ENCODE data around the gene OST4.

OST4 gene

DNA sequence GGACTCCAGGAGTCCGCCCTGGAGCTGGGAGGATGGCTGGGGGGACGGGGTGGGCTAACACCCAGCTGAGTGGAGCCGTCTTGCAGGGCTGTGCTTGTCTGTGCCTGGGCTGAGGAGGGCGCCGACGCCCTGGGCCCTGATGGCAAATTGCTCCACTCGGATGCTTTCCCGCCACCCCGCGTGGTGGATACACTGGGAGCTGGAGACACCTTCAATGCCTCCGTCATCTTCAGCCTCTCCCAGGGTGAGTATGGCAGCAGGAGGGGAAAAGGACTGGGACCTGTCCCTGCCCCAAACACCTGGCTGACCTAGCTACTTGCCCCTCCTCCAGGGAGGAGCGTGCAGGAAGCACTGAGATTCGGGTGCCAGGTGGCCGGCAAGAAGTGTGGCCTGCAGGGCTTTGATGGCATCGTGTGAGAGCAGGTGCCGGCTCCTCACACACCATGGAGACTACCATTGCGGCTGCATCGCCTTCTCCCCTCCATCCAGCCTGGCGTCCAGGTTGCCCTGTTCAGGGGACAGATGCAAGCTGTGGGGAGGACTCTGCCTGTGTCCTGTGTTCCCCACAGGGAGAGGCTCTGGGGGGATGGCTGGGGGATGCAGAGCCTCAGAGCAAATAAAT is 28.0 kb upstream of the OST4 start:
- in situ Hi-C loops (cut with MboI; ENCODE audit: low sequenced_read_pairs), result no loop called here
- Histone ChIP-seq H3K36me3 (replicated peaks) (peaks cover 4% of the 10 kb centered on the region; the same call in 1 of the 2 replicates), H3K4me1 (0 out of 2 replicates have a peak, but pooled peaks cover 2% of the 10 kb centered on the region), H3K9me3 (no peaks in the 10 kb centered on the region), H3K27me3 (ENCODE audit: low read depth) (no peaks in the 10 kb centered on the region), H3K4me3 (no peak overlapping the region)
- no peak for DNase-seq (ENCODE audit: low spot score in 2 of 2)

DNA sequence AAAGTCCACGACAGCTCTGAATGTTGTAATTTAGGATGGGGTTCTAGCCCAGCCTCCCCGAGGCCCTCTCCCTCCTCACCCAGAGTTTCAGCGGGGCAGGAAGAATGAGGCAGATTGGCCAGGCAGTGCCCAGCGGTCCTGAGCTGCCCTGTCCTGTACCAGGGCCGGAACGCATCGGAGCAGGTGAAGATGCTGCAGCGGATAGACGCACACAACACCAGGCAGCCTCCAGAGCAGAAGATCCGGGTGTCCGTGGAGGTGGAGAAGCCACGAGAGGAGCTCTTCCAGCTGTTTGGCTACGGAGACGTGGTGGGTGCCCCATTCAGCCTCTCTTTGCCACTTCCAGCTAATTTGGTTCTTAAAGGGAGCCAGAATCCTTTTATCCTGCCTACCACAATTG is 25.9 kb upstream of the OST4 start:
- H3K4me3 ChIP-seq, result no peak overlapping the region
- no peaks in the 10 kb centered on the region for H3K27me3 ChIP-seq (ENCODE audit: low read depth)
- H3K9me3 ChIP-seq, result no peaks in the 10 kb centered on the region
- in situ Hi-C loops (cut with MboI; ENCODE audit: low sequenced_read_pairs), result no loop called here
- DNase-seq (ENCODE audit: low spot score in 2 of 2), result no peak
- H3K4me1 ChIP-seq, result 0 out of 2 replicates have a peak, but pooled peaks cover 2% of the 10 kb centered on the region
- H3K36me3 ChIP-seq (replicated peaks), result peaks cover 4% of the 10 kb centered on the region; the same call in 1 of the 2 replicates

DNA sequence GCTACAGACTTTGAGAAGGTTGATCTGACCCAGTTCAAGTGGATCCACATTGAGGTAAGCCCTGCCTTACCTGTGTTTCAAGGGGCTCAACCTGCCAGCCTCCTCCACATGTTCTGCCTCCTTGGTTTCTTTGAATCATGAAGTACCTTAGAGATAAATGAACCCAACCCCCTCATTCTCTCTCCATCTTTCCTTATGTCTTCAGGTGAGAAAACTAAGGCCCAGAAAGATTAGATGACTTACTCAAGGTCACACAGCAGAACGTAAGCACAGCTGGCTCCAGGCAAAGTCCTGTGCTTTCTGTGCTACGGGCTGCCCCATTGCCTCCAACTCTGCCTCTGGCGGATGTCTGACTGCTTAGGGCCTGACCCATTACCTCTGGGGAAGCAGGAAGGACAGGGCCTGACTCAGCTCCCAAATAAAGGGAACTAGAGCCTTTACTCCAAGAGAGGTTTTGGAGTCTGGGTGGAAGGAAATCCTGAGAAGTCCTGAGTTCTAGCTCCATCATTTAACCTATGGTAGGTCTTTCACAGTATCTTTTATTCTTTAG is 25.4 kb upstream of the OST4 start:
- in situ Hi-C loops (cut with MboI; ENCODE audit: low sequenced_read_pairs), result no loop called here
- 0 out of 2 replicates have a peak, but pooled peaks cover 2% of the 10 kb centered on the region for H3K4me1 ChIP-seq
- H3K9me3 ChIP-seq, result no peaks in the 10 kb centered on the region
- H3K4me3 ChIP-seq, result no peak overlapping the region
- H3K36me3 ChIP-seq (replicated peaks), result peaks cover 4% of the 10 kb centered on the region; the same call in 1 of the 2 replicates
- H3K27me3 ChIP-seq (ENCODE audit: low read depth), result no peaks in the 10 kb centered on the region
- DNase-seq (ENCODE audit: low spot score in 2 of 2), result no peak

DNA sequence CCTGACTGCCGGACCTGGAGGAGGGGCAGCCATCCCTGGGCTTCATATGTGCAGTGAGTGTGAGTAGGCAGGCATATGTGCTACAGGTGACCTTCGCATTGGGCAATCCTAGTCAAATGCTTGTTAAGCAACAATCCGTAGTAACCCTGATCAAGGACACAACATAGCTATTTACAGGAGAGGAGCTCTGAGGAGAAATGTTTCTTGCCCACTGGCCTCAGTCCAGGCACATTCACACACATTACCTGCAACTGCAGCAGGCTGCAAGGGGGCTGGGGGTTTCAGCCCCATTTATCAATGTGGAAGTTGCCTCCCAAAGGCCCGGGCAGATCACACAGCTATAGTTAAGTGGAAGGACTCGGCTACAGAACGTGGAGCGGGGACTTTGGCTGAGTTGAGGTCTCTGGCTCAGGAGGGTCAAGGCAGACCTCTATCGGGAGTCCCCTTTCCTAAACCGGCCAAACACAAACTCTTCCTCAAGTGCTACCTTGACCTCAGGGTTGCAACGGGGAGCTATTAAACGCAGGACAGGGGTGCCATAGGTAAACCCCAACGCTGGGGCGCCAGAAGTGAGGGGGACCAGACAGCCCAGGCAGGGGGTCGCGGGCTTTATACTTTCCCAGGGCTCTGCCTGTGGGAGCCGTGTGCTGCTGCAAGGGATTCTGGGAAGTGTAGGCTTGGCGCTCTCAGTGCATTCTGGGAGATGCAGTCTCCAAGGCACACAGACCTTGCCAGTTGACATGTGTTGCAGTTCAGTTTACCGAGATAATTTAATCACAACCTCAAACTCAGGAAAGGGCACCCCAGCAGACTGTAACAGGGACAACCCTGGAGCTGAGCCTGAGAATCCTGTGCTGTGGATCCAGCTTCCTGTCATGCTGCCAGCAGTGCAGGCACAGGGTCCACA is 24.5 kb upstream of the OST4 start:
- DNase-seq (ENCODE audit: low spot score in 2 of 2), result peak; percentile 42 to 71
- in situ Hi-C loops (cut with MboI; ENCODE audit: low sequenced_read_pairs), result no loop called here
- no peaks in the 10 kb centered on the region for H3K9me3 ChIP-seq
- H3K27me3 ChIP-seq (ENCODE audit: low read depth), result no peaks in the 10 kb centered on the region
- H3K4me3 ChIP-seq, result peak overlapping the region; percentile 12
- peaks cover 4% of the 10 kb centered on the region; the same call in 1 of the 2 replicates for H3K36me3 ChIP-seq (replicated peaks)
- 0 out of 2 replicates have a peak, but pooled peaks cover 2% of the 10 kb centered on the region for H3K4me1 ChIP-seq

DNA sequence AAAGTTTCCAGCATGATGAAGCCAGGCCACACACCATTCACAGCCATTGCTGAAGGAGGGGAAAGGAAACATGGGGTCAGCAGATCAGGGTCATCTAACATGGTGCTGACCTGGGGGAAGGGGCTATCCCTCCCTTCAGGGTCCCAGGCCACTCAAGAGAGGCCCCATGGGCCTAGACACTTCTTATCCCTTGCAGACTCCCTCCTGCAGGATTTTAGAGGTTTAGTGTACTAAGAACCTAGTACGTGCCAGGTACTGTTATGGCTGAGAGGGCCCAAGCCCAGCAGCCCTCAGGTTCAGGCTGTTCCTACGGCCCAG is 23.9 kb upstream of the OST4 start:
- Histone ChIP-seq H3K9me3 (no peaks in the 10 kb centered on the region), H3K27me3 (ENCODE audit: low read depth) (no peaks in the 10 kb centered on the region), H3K4me1 (0 out of 2 replicates have a peak, but pooled peaks cover 2% of the 10 kb centered on the region), H3K36me3 (replicated peaks) (peaks cover 3% of the 10 kb centered on the region; the same call in 1 of the 2 replicates), H3K4me3 (no peak overlapping the region)
- in situ Hi-C loops (cut with MboI; ENCODE audit: low sequenced_read_pairs), result no loop called here
- no peak for DNase-seq (ENCODE audit: low spot score in 2 of 2)

DNA sequence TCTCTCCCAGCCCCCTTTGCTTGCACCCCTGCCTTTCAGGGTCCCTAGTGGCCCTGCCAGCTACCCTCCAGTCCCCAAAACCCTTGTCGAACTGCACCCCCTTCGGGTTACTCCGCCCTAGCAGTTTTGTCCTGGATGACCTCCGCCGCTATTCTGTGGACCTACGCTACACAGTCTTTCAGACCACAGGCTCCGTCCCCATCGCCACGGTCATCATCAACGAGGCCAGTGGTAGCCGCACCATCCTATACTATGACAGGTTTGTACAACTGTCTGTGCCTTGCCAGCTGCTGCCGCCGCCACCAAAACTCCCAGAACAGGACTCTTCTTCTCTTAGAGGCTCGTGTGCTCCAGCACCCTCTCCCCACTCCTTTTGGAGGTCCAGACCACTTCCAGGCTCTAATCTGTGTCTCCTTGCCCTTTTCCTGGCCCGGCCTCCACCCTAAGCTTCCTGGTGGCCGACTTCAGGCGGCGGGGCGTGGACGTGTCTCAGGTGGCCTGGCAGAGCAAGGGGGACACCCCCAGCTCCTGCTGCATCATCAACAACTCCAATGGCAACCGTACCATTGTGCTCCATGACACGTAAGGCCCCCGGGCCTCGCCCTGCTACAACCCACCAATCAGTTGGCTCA is 23.0 kb upstream of the OST4 start:
- no peak for DNase-seq (ENCODE audit: low spot score in 2 of 2)
- Histone ChIP-seq H3K27me3 (ENCODE audit: low read depth) (no peaks in the 10 kb centered on the region), H3K4me1 (0 out of 2 replicates have a peak, but pooled peaks cover 2% of the 10 kb centered on the region), H3K4me3 (no peak overlapping the region), H3K36me3 (replicated peaks) (no peaks in the 10 kb centered on the region), H3K9me3 (no peaks in the 10 kb centered on the region)
- in situ Hi-C loops (cut with MboI; ENCODE audit: low sequenced_read_pairs), result no loop called here

DNA sequence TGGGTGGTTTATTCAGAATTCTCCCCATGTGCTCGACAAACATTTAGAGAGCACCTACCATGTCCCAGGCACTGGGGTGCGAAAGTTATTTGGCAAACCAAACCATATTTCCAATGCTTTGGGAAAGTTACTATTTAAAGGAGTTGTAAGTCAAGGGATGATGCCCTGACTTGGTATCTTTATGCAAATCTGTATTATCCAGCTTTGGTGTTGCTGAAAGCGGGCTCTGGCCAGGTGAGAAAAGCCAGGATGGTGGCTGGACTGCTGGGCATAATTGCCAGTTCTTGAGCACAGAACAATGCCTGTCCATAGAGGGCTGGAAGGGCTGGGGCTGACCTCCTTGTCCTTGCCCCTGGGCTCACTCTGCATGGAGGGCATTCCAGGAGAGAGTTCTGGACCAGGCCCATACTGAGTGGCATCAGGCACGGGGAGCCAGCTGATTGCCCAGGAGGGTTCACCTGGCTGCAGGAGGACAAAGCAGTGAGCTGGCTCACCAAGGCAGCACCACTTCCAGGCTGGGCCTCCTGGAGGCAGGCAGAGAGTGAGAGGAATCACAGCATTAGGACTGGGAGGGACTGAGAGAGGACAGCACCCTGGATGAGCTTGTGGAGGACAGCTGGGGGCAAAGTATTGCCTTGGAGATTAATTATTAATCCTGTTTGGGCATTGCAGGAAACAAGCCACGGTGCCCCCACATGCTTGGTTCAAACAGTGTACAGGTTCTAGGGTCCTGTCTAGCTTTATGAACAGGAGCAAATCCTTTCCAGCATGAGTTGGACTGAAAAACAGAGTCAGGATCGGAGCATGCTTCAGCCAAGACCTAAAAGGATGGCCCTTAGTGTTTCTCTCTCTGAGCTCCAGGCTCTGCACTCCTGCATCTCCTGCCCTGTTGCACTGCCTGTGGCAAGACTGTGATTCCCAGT is 22.2 kb upstream of the OST4 start:
- Histone ChIP-seq H3K36me3 (replicated peaks) (no peaks in the 10 kb centered on the region), H3K4me3 (no peak overlapping the region), H3K27me3 (ENCODE audit: low read depth) (no peaks in the 10 kb centered on the region), H3K4me1 (0 out of 2 replicates have a peak, but pooled peaks cover 2% of the 10 kb centered on the region), H3K9me3 (no peaks in the 10 kb centered on the region)
- in situ Hi-C loops (cut with MboI; ENCODE audit: low sequenced_read_pairs), result no loop called here
- DNase-seq (ENCODE audit: low spot score in 2 of 2), result no peak

DNA sequence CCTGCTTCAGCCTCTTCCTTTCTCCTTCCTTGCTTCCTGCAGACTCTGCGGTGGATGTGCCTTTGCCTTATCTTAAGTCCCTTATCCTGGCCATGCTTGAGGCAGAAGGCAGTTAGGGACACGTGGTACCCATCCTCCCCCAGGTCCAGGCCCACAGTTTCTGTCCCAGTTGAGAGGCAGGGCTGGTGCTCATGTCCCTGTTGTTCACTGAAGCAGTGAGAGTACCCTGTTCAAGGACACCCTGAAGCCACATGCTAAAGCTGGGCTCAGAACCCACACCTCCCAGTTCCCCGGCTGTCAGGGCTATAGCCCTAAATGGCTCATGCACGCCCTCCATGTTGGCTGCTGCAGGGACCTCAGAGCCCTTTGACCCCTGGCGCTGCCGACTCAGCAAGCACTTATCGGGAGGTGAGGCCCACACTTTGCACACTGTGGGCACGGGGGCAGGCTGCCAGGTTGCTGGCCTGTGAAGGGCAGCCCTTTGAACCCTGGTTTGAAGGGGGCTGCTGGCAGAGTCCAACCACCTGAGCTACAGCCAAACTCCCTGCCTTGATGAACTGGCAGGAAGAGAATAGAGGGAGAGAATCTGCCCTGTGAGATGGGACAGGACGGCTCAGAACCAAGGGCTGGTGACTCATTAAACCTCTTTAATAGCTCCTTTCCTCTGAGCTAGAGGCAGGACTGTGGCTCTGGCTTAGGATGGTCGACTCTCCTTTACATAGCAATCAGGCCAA is 21.4 kb upstream of the OST4 start:
- no peak overlapping the region for H3K4me3 ChIP-seq
- no peaks in the 10 kb centered on the region for H3K9me3 ChIP-seq
- H3K4me1 ChIP-seq, result peaks cover 7% of the 10 kb centered on the region
- in situ Hi-C loops (cut with MboI; ENCODE audit: low sequenced_read_pairs), result no loop called here
- no peak for DNase-seq (ENCODE audit: low spot score in 2 of 2)
- H3K36me3 ChIP-seq (replicated peaks), result no peaks in the 10 kb centered on the region
- no peaks in the 10 kb centered on the region for H3K27me3 ChIP-seq (ENCODE audit: low read depth)

DNA sequence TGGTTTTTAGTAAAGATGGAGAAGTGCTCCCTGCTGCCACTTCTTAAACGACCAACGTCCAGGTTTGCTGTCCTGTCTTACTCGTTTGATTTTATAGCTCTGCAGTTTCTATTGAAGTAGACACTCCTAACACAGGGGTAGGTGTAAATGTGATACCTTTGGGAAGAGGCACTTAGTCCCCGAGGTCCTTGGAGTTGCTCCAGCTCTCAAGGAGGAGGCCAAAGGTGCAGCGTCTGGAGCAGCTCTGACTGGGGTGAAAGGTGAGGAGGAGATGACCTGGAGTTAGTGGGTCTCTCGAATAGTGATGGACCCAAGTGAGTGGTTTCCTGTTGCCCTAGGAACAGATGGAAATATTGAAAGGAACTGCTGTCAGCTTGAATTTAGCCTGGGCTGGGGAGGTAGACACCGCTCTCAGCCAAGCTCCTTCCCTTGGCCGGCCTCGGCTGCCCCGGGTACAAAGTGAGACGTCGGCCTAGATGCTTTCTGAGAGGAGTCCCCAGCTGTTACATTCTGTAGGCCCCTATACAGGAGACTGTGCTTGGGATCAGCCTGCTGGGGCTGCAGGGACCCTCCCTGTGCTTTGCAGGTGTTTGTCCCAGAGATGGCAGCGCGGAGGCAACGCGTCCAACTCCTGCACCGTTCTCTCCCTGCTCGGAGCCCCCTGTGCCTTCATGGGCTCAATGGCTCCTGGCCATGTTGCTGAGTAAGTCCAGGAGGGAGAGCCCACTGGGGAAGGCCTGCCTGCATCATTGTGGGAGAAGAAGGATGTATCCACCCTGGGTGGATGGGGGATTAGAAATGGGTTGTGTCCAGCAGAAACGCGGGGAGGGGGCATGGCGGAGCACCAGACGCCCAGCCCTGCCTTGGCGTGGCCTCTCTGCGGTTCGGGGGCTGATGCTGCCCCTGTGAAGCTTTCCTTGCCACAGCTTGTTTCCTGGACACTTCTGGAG is 20.6 kb upstream of the OST4 start:
- no peak overlapping the region for H3K4me3 ChIP-seq
- H3K27me3 ChIP-seq (ENCODE audit: low read depth), result no peaks in the 10 kb centered on the region
- in situ Hi-C loops (cut with MboI; ENCODE audit: low sequenced_read_pairs), result no loop called here
- no peaks in the 10 kb centered on the region; the same call in 1 of the 2 replicates for H3K36me3 ChIP-seq (replicated peaks)
- DNase-seq (ENCODE audit: low spot score in 2 of 2), result no peak
- H3K9me3 ChIP-seq, result no peaks in the 10 kb centered on the region
- H3K4me1 ChIP-seq, result peaks cover 14% of the 10 kb centered on the region

DNA sequence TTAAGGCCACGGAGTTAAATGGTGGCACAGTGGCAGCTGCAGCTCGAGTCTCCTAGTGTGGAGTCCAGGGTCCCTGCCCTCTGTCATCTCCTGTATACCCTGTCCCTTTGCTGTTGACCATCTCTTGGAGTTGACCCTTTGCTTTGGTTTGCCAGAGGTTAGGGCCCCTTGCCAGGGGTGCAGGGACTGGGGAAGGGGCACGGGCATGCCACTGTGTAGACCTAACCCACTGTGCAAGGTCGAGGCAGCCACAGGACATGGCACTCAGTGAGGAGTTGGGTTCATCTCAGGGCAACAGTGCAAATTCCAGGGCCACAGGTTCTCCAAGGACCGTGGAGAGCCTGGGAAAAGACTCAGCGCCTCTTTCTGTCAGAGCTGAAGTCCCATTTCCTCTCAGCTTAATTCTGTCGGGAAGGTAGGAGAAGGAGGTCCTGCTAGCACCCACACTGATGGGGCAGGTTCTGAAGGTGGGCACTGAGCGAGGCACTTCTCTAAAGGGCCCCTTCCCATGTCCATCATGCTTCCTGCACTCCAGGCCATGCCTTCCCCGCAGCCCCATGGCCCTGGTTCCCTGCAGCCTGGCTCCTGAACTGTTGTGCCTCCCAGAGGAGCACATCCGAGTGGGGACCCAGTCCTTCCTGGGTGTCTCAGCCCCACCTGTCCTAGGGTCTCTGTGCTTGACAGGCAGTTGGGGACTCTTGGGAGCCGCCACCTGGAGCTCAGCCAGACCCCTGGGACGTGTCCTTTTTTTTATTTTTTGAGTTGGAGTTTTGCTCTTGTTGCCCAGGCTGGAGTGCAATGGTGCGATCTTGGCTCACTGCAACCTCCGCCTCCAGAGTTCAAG is 17.9 kb upstream of the OST4 start:
- no peaks in the 10 kb centered on the region; the same call in 1 of the 2 replicates for H3K36me3 ChIP-seq (replicated peaks)
- H3K4me3 ChIP-seq, result no peak overlapping the region
- in situ Hi-C loops (cut with MboI; ENCODE audit: low sequenced_read_pairs), result no loop called here
- no peak for DNase-seq (ENCODE audit: low spot score in 2 of 2)
- H3K4me1 ChIP-seq, result peaks cover 12% of the 10 kb centered on the region
- no peaks in the 10 kb centered on the region for H3K27me3 ChIP-seq (ENCODE audit: low read depth)
- no peaks in the 10 kb centered on the region for H3K9me3 ChIP-seq

DNA sequence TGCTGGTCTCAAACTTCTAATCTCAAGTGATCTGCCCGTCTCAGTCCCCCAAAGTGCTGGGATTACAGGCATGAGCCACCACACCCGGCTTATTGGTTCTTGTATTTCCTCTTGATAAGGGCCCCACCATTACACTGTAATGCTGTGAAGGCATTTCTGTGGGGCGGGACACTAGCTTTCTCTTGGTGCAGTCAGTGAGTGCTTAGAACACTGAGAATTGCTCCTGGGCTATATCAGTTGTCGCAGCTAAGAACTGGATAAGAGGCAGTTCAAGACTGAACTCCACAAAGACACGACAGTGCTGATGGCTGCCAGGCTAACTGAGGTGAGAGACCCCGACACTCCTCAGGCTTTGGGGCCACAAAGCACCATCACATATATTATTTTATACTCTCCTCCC is 17.2 kb upstream of the OST4 start:
- no peaks in the 10 kb centered on the region for H3K27me3 ChIP-seq (ENCODE audit: low read depth)
- H3K4me1 ChIP-seq, result peaks cover 12% of the 10 kb centered on the region
- in situ Hi-C loops (cut with MboI; ENCODE audit: low sequenced_read_pairs), result no loop called here

More for the DNA sequence above, 17.2 kb upstream of the OST4 start:
- no peak for DNase-seq (ENCODE audit: low spot score in 2 of 2)
- Histone ChIP-seq H3K36me3 (replicated peaks) (no peaks in the 10 kb centered on the region; the same call in 1 of the 2 replicates), H3K9me3 (no peaks in the 10 kb centered on the region), H3K4me3 (no peak overlapping the region)

All from HAP-1 (cell line).